T-helper 2 cell treated with Interferon-gamma antibody and Interleukin-4, amounts not matched to agents 100 ng/mL and 5 ng/mL, for 36 hours (primary cell): ENCODE data around the gene ADIRF. TPM values are rescaled to one million over a fixed set of nuclear protein-coding genes. Genes with fewer than 3 reads are reported as not detected.
"Not testable (repeated sequence)": the region's sequence is repeated elsewhere in the genome, so short reads cannot be mapped to it uniquely, and the experiment has no call there.

Experiments
- intact Hi-C: fragments of 100-400 bp; cut with micrococcal nuclease; formaldehyde crosslinking; loops from one replicate; pipeline ENCODE4 v1.15.1; 2023
- total RNA-seq: library from RNA; stranded (reverse); gene quantifications from 2 replicates; pipeline ENCODE4 v1.2.3, GENCODE V29; 2022

ADIRF gene
- total RNA-seq, 1 donor from 2014 or later, result not detected

DNA sequence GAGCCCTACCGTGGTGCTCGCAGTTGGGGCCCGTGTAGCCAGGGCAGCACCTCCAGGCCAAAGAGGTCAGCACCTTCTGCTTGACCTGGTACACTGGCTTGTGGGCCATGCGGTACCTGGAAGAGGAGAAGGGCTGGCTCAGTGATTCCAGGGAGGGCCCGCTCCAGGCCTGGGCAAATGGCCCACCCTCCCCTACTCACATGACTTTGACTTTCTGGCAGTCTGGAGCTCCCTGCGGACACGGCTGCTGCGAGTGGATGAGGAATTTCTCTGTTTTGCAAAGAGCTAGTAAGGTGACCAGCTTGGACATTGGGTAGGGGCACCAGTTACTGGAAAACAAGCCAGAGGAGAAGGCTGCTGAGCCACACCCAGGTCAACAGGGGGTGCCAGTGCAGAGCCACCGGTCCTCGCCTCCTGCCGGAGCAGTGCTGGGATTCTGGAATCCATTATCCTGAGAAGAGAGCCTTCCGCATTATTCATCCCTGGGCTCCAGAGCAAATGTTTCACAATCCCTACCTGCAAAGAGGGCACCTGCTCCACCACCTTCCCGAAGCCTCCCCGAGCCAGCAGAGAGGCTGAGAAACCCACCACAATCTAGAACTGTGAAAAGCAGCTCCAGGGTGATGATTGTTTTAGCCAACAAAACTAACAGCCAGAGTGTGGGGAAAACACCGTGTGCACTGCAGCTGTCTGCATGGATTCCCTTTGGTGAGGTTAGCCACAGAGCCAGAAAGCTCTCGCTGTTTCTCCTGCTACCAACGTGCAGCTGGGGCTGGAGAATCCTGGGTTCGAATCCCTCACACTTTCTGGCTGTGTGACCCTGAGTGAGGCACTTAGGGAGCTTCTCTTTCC, 22.7 kb upstream of the ADIRF start:
- intact Hi-C loops, result no loop called here

DNA sequence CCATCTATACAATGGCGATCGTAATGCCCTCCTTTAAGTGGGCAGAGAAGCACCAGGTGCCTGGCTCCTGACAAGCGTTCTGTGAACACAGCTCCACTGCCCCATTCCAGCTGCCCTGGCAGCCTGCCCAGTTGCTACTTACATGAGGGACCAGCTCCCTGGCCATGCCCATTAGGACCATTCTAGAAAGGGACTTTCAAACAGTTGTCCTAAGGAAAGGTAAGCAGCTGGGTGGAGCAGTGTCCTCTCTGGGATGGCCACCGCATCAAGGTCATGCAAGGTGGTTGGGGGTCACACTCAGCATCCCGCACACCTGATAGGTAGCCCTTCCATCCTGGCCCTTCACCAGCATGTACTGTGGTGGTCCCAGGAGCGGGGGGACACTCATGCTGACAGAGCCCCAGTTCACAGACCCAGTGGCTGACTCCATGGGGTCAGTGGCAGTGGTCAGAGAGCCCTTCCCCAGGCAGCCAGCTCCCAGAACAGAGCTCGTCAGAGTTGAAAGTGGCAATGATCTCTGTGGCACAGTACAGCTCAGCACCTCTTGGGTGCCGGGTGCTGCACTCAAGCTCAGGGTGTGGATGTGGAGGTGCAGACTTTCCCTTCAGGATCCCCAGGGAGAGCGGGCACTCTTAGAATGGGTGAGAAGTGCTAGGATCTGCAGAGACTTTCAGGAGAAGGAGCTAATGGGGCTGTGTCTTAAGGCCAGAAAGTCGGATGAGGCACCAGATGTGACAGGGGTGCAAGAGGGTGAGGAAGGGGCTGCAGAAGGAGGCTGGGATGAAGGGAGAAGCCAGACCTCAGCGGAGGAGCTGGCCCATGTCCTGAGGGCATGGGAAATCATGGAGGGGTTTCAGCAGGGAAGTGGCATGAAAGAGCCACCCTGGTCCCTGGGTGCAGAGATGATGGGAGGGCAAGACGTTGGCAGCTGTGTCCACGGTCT, 21.8 kb upstream of the ADIRF start:
- intact Hi-C loops, result no loop called here

DNA sequence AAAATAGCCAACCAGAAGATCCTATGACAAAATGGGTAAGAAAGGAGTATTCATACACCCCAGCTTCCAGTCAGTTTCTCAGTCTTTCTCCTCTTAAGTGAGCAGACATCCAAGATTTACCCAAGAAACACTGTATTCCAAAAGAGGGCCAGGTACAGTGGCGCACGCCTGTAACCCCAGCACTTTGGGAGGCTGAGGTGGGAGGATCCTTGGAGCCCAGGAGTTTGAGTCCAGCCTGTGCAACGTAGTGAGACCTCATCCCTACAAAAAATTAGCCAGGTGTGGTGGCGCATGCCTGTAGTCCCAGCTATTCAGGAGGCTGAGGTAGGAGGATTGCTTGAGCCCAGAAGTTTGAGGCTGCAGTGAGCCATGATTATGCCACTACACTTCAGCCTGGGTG, 20.5 kb upstream of the ADIRF start:
- intact Hi-C loops, result not testable (repeated sequence)

DNA sequence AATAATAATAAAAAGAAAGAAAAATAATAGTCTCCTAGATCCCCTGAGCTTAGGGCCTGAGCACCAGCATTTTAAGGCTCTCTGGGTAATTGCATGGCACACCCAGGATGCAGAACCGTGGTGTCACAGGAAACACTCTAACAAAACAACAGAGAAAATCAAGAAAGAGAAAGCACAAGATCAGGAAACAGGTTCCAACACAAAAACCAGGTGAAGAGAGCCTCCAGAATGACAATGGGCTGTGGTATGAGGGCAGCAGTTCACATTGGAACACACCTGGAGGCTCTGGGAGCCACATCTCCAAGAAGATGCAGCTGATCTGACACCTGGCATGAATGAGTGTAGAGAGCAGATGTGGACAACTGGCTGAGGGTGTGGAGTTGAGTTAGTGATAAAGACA, 17.9 kb upstream of the ADIRF start:
- intact Hi-C loops, result no loop called here

DNA sequence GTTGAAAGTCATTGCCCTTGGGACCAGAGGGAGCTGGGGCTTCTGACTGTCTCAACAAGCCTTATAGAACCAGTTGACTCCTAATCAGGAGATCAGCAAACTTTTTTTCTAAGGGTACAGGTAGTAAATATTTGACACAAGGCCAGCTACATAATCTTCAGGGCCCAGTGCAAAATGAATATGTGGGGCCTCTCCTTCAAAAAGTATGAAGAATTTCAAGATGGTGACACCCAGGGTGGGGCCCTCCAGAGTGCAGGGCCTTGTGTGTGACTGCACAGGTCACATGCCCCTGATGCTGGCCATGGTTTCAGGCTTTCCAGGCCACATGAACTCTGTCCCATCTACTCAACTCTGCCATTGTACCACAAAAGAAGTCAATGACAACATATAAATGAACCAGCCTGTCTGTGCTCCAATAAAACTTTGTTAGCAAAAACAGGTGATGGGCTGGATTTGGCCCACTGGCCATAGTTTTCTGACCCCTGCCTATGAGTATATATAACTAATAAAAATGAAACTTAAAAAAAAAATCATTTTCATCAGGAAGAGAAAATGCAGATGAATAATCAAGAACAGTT, 17.0 kb upstream of the ADIRF start:
- intact Hi-C loops, result no loop called here

DNA sequence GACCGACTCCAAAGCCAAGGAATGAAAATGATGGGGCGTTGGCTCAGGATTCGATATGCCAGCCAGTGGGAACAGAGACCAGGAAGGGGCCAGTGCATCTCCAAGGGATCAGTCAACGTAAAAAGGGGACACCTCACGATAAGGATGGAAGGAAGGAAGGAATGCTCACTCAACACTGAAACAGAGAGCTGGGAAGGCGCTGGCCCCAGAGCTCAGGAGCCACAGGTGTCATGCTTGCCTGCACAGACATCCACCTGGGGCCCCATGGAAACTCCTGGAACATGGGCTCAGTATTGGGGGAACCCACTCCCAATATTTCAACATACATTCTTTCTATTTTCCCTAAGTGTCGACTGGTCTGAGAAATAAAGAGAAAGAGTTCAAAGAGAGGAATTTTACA, 16.2 kb upstream of the ADIRF start:
- intact Hi-C loops, result no loop called here

DNA sequence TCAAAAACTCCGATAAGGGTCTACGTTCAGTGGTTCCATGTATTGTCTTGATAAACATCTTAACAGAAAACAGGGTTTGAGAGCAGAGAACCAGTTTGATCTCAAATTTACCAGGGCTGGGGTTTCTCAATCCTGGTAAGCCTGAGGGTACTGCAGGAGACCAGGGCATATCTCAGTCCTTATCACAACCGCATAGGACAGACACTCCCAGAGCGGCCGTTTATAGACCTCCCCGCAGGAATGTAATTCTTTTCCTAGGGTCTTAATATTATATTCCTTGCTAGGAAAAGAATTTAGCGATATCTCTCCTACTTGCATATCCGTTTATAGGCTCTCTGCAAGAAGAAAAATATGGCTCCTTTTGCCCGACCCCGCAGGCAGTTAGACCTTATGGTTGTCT, 15.6 kb upstream of the ADIRF start:
- intact Hi-C loops, result not testable (repeated sequence)

DNA sequence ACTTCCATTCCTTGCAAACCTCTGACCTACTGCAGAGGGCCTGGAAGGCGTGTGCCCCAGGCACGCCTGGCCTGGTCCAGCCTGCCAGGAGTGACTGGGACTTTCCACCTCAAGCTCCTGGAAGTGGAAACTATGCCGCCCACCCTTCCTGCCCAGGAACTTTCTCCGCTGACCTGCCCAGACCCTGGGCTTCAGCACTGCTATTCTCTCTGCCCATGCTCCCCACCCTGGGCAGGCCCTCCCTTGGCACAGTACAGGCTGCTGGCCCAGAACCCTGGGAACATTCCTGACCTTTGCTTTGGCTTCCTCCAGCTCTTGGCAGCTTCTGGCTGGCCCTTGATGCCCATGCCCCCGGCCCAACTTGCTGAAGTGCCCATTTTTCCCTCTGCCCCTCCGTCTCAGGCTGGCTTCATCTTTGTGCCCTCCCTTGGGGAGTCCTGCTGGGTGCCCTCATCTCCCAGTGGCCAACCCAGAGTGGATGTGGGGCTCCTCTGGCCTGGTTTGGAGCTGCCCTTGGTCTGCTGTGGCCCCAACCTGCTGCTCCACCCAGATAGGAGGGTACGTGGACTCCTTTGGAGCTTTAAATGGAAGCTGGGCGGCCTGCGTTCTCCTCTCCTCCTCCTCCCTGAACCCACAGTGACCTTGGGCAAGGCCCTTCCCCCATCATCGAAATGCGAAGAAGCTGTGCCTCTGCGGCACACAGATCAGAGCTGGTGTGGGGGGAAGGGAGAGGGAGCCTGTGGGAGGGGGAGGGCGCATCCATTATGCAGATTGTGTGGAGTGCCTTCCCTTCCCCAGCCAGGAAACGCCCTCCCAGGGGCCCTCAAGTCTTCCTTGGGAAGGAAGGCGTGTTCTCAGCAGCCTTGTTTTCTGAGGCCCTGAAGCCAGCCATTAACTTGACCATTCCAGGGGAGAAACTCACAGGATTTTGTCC, 14.3 kb upstream of the ADIRF start:
- intact Hi-C loops, result no loop called here

DNA sequence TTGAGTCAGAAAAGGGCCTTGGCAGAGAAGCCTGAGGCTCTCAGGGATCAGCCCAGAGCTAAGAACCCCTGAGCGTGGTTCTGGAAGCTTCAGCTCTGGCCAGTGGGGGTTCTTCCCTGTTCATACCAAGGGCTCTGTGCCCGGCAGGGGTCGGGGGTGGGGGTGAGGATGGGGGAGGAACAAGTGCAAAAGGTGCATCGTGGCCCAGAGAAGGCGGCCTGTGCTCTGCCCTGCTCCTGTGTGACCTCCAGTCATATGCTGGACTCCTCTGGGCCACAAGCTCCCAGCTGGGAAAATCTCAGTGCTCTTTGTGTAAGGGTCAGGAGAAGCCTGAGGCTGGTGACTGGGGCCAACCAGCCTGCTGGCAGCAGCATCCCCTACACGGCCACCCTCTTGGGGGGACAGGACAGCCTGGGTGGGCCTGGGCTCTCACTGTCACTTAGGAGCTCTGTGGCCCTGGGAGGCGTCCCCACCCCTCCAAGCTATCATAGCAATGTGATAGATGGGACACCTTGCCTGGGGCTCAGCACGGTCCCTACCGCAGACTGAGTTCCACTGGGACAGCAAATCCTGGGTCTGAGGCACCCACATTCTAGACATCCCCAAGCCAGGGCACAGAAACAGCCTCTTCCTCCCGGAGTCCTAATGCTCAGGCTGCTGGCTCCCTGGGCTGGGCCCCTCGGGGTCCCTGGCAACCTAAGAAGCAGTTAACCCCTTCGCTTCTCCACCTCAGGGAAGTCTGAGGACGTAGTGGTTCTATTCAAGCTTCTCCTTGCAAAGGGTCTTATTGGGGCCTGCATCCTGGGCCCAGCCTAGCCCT, 13.4 kb upstream of the ADIRF start:
- intact Hi-C loops, result no loop called here

DNA sequence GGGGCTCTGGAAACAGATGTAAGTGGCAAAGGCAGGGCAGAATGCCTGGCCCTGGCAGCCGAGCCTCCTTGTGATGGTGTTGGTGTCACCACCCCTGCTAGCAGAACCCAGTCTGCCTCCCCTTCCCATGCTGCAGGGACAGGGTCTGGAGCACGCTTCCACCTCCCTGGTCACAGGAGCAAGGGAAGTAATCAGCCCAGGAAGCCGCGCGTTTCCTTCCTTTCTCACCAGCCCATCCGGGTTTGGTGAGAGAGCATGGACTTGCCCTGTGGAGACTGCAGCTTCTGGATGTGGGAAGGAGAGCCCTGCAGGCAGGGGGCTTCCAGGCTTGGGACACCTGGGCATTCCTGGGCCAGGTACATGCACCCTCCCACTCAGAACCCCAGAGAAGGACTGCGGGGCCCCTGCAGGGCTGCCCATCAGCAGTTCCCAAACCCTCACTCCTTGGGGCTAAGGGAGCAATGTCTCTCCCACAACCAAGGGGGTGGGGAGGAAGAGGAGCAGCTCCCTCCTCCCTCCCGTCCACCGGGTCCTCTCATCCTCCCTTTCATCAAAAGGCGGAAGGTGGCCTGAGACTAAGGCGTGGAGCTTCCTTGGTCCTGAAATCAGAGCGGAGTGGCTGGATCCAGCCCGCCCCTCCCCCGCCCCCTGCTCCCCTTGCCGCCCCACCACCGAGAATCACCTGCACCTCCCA, 12.6 kb upstream of the ADIRF start:
- intact Hi-C loops, result no loop called here

DNA sequence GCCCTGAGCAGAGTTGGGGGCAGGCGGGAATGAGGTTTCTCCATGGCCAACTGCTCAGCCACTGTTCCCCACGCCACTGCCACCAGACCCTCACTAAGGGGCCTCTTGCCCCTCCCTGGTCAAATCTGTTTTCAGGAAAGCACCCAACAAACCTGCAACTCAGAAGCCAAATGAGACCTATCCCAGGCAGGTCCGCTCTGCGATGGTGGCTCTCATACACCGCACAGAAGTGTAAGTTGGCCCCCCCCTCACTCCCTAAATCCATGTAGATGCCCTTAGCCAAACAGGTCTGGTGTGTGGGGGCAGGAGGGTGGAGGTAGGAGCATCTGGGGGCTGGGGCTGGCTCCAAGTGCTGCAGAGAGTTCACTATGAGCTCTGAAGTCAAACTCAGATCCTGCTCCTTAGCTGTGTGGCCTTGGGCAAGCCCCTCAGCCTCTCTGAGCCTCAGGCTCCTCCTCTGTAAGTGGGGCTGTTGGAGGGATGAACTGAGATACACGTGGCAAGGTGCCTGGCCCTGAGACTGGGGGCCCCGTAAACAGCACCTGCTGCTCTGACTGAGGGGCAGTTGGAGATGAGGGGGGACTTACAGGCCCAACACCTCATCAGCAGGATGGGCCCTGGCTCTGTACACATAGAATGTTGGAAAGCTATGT, 12.0 kb upstream of the ADIRF start:
- intact Hi-C loops, result no loop called here

DNA sequence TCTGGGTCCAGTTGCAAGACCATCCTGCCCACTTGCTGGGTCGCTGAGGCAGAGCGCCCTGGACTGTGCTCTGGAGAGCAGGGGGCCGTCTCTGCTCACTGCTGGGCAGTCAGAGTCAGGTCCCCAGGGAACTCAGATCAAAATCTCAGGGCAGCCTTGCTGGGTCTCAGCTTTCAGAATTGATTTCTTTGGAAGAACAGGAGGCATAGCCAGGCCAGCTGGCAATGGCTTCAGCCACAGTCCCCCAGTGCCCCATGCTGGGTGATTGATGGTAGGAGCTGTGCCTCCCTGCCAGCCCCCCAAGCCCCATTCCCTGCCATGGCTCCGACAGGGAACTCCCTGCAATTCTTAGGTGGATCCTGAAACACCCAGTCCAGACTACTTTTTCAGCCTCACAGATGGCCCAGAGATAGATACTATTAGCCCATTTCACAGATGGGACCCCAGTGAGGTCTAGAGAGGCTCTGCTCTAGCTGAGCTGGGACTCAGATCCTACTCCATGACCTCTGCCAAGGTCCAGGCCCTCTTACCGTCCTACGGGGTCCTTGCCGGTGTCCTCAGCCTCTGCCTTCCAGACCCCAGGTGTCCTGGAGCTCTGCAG, 11.3 kb upstream of the ADIRF start:
- intact Hi-C loops, result no loop called here

DNA sequence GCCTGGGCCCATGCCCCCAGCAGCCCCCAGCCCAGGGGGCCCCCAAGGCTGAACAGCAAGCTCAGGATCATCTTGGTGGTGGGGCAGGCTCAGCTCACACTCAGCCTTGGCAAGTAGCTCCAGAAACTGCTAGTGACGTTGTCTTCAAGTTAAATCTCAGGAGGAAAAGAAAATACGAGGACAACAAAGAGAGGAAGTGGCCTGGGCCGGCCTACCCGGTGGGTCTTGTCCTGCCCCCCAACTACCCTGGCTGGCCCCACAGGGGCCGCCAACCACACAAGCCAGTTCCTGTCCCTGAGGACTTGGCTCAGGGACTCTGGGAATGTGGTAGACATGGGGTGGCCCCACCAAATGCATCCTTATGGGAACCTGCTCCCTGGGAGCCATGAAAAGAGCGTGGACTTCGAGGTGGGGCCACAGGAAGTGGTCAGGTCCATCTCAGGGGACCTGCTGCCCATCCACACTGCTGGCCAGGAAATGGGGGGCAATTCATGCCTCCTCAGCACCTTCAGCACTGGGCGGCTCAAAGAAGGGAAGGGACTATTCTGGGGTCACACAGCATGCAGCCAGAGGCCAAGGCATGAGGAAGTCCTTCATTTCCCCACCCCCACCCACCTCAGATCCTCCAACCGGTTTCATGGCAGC, 10.7 kb upstream of the ADIRF start, which contains the start of gene MMRN2:
TSS of gene MMRN2 (minus strand) at position 145 of the 645 bp plus-strand sequence. CDS start at position 71, 74 bp downstream.
- intact Hi-C loops, result no loop called here

DNA sequence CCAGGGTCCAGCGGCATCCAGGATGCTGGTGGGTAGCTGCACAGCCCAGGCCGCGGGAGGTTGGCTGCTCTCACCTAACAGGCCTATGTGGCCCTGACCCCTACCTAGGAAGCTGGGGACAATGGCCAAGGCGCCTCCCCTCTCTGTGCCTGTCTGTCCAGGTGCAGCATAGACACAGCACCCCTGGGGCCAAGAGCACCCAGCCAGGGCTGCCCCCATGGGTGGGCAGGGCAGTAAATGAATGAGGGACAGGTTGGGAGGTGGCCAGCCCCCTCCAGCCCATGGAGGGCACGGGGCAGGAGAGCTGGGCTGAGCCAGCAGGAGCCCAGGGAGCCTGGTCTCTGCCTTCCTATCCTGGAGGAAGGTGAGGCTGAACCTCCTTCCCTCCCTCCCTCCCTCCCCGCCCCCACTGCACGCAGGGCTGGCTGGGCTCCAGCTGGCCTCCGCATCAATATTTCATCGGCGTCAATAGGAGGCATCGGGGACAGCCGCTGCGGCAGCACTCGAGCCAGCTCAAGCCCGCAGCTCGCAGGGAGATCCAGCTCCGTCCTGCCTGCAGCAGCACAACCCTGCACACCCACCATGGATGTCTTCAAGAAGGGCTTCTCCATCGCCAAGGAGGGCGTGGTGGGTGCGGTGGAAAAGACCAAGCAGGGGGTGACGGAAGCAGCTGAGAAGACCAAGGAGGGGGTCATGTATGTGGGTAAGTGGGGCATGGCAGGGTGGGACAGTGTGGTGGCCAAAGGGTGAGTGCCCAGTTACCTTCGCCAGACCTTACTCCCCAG, 10.0 kb upstream of the ADIRF start, which contains the start of gene SNCG:
TSS of gene SNCG (plus strand) at position 484 of the 785 bp plus-strand sequence. CDS start at position 583, 99 bp downstream.
- intact Hi-C loops, result no loop called here

DNA sequence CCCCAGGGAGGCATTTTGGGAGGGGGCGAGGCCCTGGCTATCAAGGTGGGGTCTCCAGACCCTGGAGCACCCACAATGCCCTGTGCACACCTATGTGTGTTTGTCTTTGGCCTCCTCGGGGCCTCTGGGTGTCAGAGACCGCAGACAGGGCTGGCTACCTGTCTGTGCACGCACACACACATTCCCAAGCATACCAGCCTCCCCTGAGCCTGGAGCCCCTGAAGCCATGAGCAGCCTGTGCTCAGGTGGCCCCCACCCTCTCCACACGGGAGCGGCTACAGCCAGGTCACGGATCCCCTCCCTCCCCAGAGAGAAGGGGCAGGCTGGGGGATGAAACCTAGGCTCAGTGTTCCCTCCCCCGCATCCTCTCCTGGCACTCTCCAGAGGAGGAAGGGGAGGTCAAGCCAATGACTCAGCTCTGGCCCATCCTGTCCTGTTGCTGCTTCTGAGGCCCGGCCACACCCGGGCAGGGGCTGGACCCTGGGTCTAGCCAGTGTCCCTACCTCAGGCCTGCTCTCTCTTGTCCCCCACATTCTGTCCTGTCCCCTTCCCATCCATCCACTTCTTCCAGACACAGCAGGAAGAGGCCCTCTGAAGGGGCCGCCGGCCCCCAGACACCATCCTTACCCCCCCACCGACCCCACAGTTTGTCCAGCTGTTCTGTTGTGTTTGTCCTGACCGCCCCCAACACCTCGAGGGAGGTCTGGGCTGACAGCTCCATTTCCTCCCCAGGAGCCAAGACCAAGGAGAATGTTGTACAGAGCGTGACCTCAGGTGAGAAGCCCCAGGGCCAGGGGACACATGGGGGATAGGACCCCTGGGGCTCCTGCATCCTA, 9.2 kb upstream of the ADIRF start:
- intact Hi-C loops, result no loop called here

DNA sequence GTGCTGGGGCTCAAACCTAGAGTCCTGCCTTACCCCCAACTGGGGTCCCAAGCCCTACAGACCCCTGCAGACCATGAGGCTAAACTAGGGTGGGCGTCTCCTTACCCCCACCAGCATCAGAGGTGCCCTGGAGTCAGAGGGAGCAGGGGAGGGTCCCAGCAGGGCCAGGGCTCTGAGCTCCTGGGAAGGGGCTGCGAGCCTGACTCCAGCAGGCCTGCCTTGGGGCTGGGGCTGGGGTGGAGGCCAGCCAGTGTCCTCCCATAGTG, 8.6 kb upstream of the ADIRF start:
- intact Hi-C loops, result loop anchor here (1.0 kb wide), 1 partner anchor 20 kb away; no protein-coding TSS in a partner anchor
